Naive thymus-derived CD4-positive, alpha-beta T cell (primary cell): Measurements from ENCODE around the gene ISCU. TPM values are rescaled to one million over a fixed set of nuclear protein-coding genes. Genes with fewer than 3 reads are reported as not detected.

Experiments used
- ATAC-seq: fragments of 150-1000 bp; cut with Tn5 transposase; 2 replicates; pipeline ENCODE4 v1.10.0; 2021; ENCODE audit warnings: mild to moderate bottlenecking, moderate library complexity
- CTCF ChIA-PET: fragments of 350-600 bp; sonication (Branson Sonifier 250); formaldehyde crosslinking; loops from one replicate; lab custom pipeline; 2021; ENCODE audit warnings: antibody characterized with exemption; lab: Charles Lee
- POLR2A ChIA-PET: fragments of 350-600 bp; sonication (Branson Sonifier 250); formaldehyde crosslinking; loops from one replicate; lab custom pipeline; 2021; ENCODE audit warnings: antibody characterized with exemption, inconsistent platforms; lab: Charles Lee
- DNase-seq, 9 donors: peaks; one replicate each; pipeline versions ENCODE4 v3.0.0 to v3.0.0-alpha.2; 2020 to 2022; ENCODE audit warnings: mixed read lengths in 1 of 9
- H3K27ac ChIP-seq: one replicate; pipeline ENCODE4 v1.7.0; 2013; ENCODE audit warnings: mild to moderate bottlenecking, low read depth, low read length, moderate library complexity
- H3K27me3 ChIP-seq, 2 donors: one replicate each; pipeline ENCODE4 v1.7.0; 2013; ENCODE audit warnings: low read length in 2 of 2, mild to moderate bottlenecking in 2 of 2, moderate library complexity in 2 of 2; ENCODE audit not compliant: control insufficient read depth in 2 of 2, insufficient read depth in 2 of 2
- H3K36me3 ChIP-seq, 3 experiments: 1 replicate in 2 of 3; 2 replicates in 1 of 3; pipeline ENCODE4 v1.7.0; 2013; ENCODE audit warnings: low read length in 3 of 3, mild to moderate bottlenecking in 3 of 3, moderate library complexity in 1 of 3; ENCODE audit not compliant: insufficient read depth in 3 of 3, control insufficient read depth in 2 of 3
- H3K4me1 ChIP-seq, 2 donors: one replicate each; pipeline ENCODE4 v1.7.0; 2013; ENCODE audit warnings: low read length in 2 of 2, mild to moderate bottlenecking in 2 of 2, moderate library complexity in 1 of 2; ENCODE audit not compliant: control insufficient read depth in 2 of 2, insufficient read depth in 2 of 2
- H3K4me3 ChIP-seq: 2 replicates; pipeline ENCODE4 v1.7.0; 2013; ENCODE audit warnings: mild to moderate bottlenecking, low read length
- H3K9me3 ChIP-seq, 3 experiments: 1 replicate in 2 of 3; 2 replicates in 1 of 3; pipeline ENCODE4 v1.7.0; 2013; ENCODE audit warnings: low read length in 3 of 3; ENCODE audit not compliant: control insufficient read depth in 2 of 3
- H3K27ac Mint-ChIP-seq, 9 donors: one replicate each; pipeline ENCODE4 v1.8.0; 2020 to 2022; ENCODE audit warnings: mixed read lengths in 9 of 9, mild to moderate bottlenecking in 8 of 9, moderate library complexity in 5 of 9, inconsistent platforms in 2 of 9
- H3K27me3 Mint-ChIP-seq, 5 donors: one replicate each; pipeline ENCODE4 v1.8.0; 2021 to 2022; ENCODE audit warnings: mixed read lengths in 5 of 5, mild to moderate bottlenecking in 1 of 5
- H3K36me3 Mint-ChIP-seq, 5 donors: one replicate each; pipeline ENCODE4 v1.8.0; 2020 to 2022; ENCODE audit warnings: mixed read lengths in 5 of 5, mild to moderate bottlenecking in 3 of 5, inconsistent platforms in 1 of 5
- H3K4me1 Mint-ChIP-seq, 7 donors: one replicate each; pipeline ENCODE4 v1.8.0; 2020 to 2022; ENCODE audit warnings: mixed read lengths in 7 of 7, mild to moderate bottlenecking in 3 of 7, inconsistent platforms in 1 of 7
- H3K4me3 Mint-ChIP-seq, 10 donors: one replicate each; pipeline ENCODE4 v1.8.0; 2020 to 2022; ENCODE audit warnings: mild to moderate bottlenecking in 10 of 10, mixed read lengths in 10 of 10, moderate library complexity in 6 of 10, inconsistent platforms in 2 of 10
- H3K9me3 Mint-ChIP-seq, 11 donors: one replicate each; pipeline ENCODE4 v1.8.0; 2020 to 2022; ENCODE audit warnings: mixed read lengths in 11 of 11, mild to moderate bottlenecking in 4 of 11, inconsistent platforms in 1 of 11, moderate library complexity in 1 of 11
- intact Hi-C, 2 donors: fragments of 100-400 bp; cut with micrococcal nuclease; formaldehyde crosslinking; loops; one replicate each; pipeline ENCODE4 v1.15.1; 2023
- polyA plus RNA-seq, 2 donors: library from polyadenylated mRNA; unstranded; fragments of 300-500 nt; fragmentation: Illumina TruSeq; gene quantifications; one replicate each; pipeline ENCODE4 v1.2.3, GENCODE V29; 2021
- total RNA-seq, 6 experiments: library from RNA in 5 of 6; stranded (reverse) in 5 of 6; gene quantifications; 1 replicate in 5 of 6; 2 replicates in 1 of 6; pipeline ENCODE4 v1.2.3 and lab custom pipeline; 2021 to 2026

Gene ISCU
- total and polyA plus RNA-seq, 7 experiments from 2014 or later, result 51.7 to 401 (median 197) TPM

GRCh38 chr12:108565146-108565545 is 2.8 kb downstream of the ISCU start:
- no peak overlapping the region for H3K4me3 ChIP-seq
- H3K36me3 Mint-ChIP-seq, result peaks cover 4 to 34% (median 22%) of the 10 kb centered on the region in 5 donors
- ChIA-PET CTCF (interaction anchor here (0.6 to 9.7 kb wide), 7 partner anchors 48 to 238 kb away, joined by 4 to 119 read pairs (median 20); partner anchors contain the start of gene SELPLG), POLR2A (interaction anchor here (0.6 to 15.1 kb wide), 5 partner anchors 53 to 233 kb away, joined by 3 to 200 read pairs (median 7); partner anchors contain the start of gene SELPLG)
- DNase-seq (no peak), ATAC-seq (no peak)
- peaks cover 0 to 2% (median 0%) of the 10 kb centered on the region in 11 donors for H3K9me3 Mint-ChIP-seq
- peaks cover 32 to 47% of the 10 kb centered on the region in 2 donors for H3K4me1 ChIP-seq
- H3K27me3 ChIP-seq, result no peaks in the 10 kb centered on the region
- peaks cover 23 to 77% (median 65%) of the 10 kb centered on the region in 7 donors for H3K4me1 Mint-ChIP-seq
- H3K9me3 ChIP-seq, result no peaks in the 10 kb centered on the region
- no peak overlapping the region for H3K4me3 Mint-ChIP-seq
- peak overlapping the region; percentile 72 for H3K27ac ChIP-seq
- no peaks in the 10 kb centered on the region for H3K27me3 Mint-ChIP-seq
- peaks cover 38 to 50% (median 38%) of the 10 kb centered on the region in 3 experiments for H3K36me3 ChIP-seq
- peak overlapping the region in 6 of 9 donors; percentile 34 to 98 (median 74) for H3K27ac Mint-ChIP-seq
- intact Hi-C loops, result no loop called here

GRCh38 chr12:108565976-108566375 is 3.6 kb downstream of the ISCU start:
- Mint-ChIP-seq H3K9me3 (peaks cover 0 to 2% (median 0%) of the 10 kb centered on the region in 11 donors), H3K4me3 (peak overlapping the region in 2 of 10 donors; percentile 28 to 29), H3K27ac (peak overlapping the region in 8 of 9 donors; percentile 34 to 98 (median 88)), H3K4me1 (peaks cover 26 to 79% (median 68%) of the 10 kb centered on the region in 7 donors), H3K36me3 (peaks cover 1 to 38% (median 25%) of the 10 kb centered on the region in 5 donors), H3K27me3 (no peaks in the 10 kb centered on the region)
- intact Hi-C loops, result no loop called here
- peak in 7 of 9 donors; percentile 13 to 43 (median 23) for DNase-seq
- Histone ChIP-seq H3K4me3 (no peak overlapping the region), H3K36me3 (peaks cover 38 to 45% (median 38%) of the 10 kb centered on the region in 3 experiments), H3K27ac (peak overlapping the region; percentile 72), H3K4me1 (peaks cover 30 to 50% of the 10 kb centered on the region in 2 donors), H3K9me3 (no peaks in the 10 kb centered on the region), H3K27me3 (no peaks in the 10 kb centered on the region)
- ChIA-PET POLR2A (interaction anchor here (0.5 to 15.1 kb wide), 5 partner anchors 17 to 385 kb away, joined by 3 to 200 read pairs (median 3); partner anchors contain the start of gene SELPLG), CTCF (interaction anchor here (1.3 to 9.7 kb wide), 6 partner anchors 47 to 237 kb away, joined by 3 to 119 read pairs (median 16); partner anchors contain the start of gene SELPLG)
- ATAC-seq, result no peak

- H3K36me3 ChIP-seq, result peaks cover 38 to 45% (median 38%) of the 10 kb centered on the region in 3 experiments
These were observed 4.1 kb downstream of the ISCU start for GRCh38 chr12:108566452-108566851.

GRCh38 chr12:108567406-108568337 is 5.3 kb downstream of the ISCU start:
- ATAC-seq (no peak), DNase-seq (peak in 1 of 9 donors; percentile 18)
- no peaks in the 10 kb centered on the region for H3K9me3 ChIP-seq
- H3K36me3 Mint-ChIP-seq, result peaks cover 0 to 38% (median 25%) of the 10 kb centered on the region in 5 donors
- ChIA-PET CTCF (interaction anchor here (1.4 to 9.7 kb wide), 9 partner anchors 51 to 237 kb away, joined by 3 to 119 read pairs (median 6); partner anchors contain the start of gene SELPLG), POLR2A (interaction anchor here (0.9 to 15.1 kb wide), 3 partner anchors 50 to 67 kb away, joined by 3 to 200 read pairs (median 110); partner anchors contain the start of gene SELPLG)
- H3K27me3 Mint-ChIP-seq, result no peaks in the 10 kb centered on the region
- intact Hi-C loops, result loop anchor here (1.0 kb wide), 2 partner anchors 51 to 66 kb away; partner anchors contain the start of gene SELPLG (in 1 of the 2)
- peaks cover 0 to 2% (median 0%) of the 10 kb centered on the region in 11 donors for H3K9me3 Mint-ChIP-seq
- peak overlapping the region; percentile 72 for H3K27ac ChIP-seq
- peaks cover 38 to 43% (median 38%) of the 10 kb centered on the region in 3 experiments for H3K36me3 ChIP-seq
- peaks cover 30 to 55% of the 10 kb centered on the region in 2 donors for H3K4me1 ChIP-seq
- H3K4me3 Mint-ChIP-seq, result peak overlapping the region in 9 of 10 donors; percentile 76 to 91 (median 84)
- no peak overlapping the region for H3K4me3 ChIP-seq
- H3K27ac Mint-ChIP-seq, result peak overlapping the region; percentile 87 to 99 (median 98)
- H3K27me3 ChIP-seq, result no peaks in the 10 kb centered on the region
- peaks cover 26 to 92% (median 84%) of the 10 kb centered on the region in 7 donors for H3K4me1 Mint-ChIP-seq

More at GRCh38 chr12:108566452-108566851, 4.1 kb downstream of the ISCU start:
- peaks cover 0 to 2% (median 0%) of the 10 kb centered on the region in 11 donors for H3K9me3 Mint-ChIP-seq
- H3K27ac Mint-ChIP-seq, result peak overlapping the region; percentile 17 to 99 (median 83)
- intact Hi-C loops, result no loop called here
- H3K36me3 Mint-ChIP-seq, result peaks cover 0 to 38% (median 25%) of the 10 kb centered on the region in 5 donors
- ATAC-seq (no peak), DNase-seq (peak in 1 of 9 donors; percentile 19)
- Histone ChIP-seq H3K4me1 (peaks cover 30 to 55% of the 10 kb centered on the region in 2 donors), H3K4me3 (no peak overlapping the region), H3K27ac (peak overlapping the region; percentile 72), H3K9me3 (no peaks in the 10 kb centered on the region), H3K27me3 (no peaks in the 10 kb centered on the region)
- no peaks in the 10 kb centered on the region for H3K27me3 Mint-ChIP-seq
- H3K4me3 Mint-ChIP-seq, result peak overlapping the region in 1 of 10 donors; percentile 28
- POLR2A ChIA-PET, result interaction anchor here (0.5 to 15.1 kb wide), 5 partner anchors 17 to 524 kb away, joined by 3 to 200 read pairs (median 3); partner anchors contain the start of gene SELPLG
- CTCF ChIA-PET, result interaction anchor here (1.3 to 9.7 kb wide), 6 partner anchors 46 to 237 kb away, joined by 3 to 119 read pairs (median 16); partner anchors contain the start of gene SELPLG
- H3K4me1 Mint-ChIP-seq, result peaks cover 26 to 80% (median 72%) of the 10 kb centered on the region in 7 donors

GRCh38 chr12:108568338-108569154 is 6.2 kb downstream of the ISCU start:
- peak; percentile 38 to 92 (median 87) for DNase-seq
- ChIA-PET POLR2A (interaction anchor here (0.9 to 15.1 kb wide), 4 partner anchors 49 to 289 kb away, joined by 3 to 200 read pairs (median 56); partner anchors contain the start of genes SELPLG and SSH1), CTCF (interaction anchor here (0.5 to 9.7 kb wide), 8 partner anchors 9 to 236 kb away, joined by 3 to 119 read pairs (median 4); partner anchors contain the start of gene SELPLG)
- H3K27ac ChIP-seq, result peak overlapping the region; percentile 72
- no peaks in the 10 kb centered on the region for H3K9me3 Mint-ChIP-seq
- H3K27ac Mint-ChIP-seq, result peak overlapping the region; percentile 87 to 99 (median 98)
- H3K4me1 ChIP-seq, result peaks cover 30 to 55% of the 10 kb centered on the region in 2 donors
- H3K4me3 Mint-ChIP-seq, result peak overlapping the region; percentile 76 to 91 (median 83)
- H3K9me3 ChIP-seq, result no peaks in the 10 kb centered on the region
- peaks cover 0 to 38% (median 25%) of the 10 kb centered on the region in 5 donors for H3K36me3 Mint-ChIP-seq
- no peaks in the 10 kb centered on the region for H3K27me3 Mint-ChIP-seq
- intact Hi-C loops, result loop anchor here (1.0 kb wide), 2 partner anchors 50 to 65 kb away; partner anchors contain the start of gene SELPLG (in 1 of the 2)
- ATAC-seq, result peak; percentile 96
- H3K27me3 ChIP-seq, result no peaks in the 10 kb centered on the region
- H3K4me3 ChIP-seq, result peak overlapping the region; percentile 24
- peaks cover 38% of the 10 kb centered on the region in 3 experiments for H3K36me3 ChIP-seq
- peaks cover 26 to 96% (median 85%) of the 10 kb centered on the region in 7 donors for H3K4me1 Mint-ChIP-seq
